SK-MEL-5 (cell line): ENCODE results near the gene KRT13. TPM values are rescaled to one million over a fixed set of nuclear protein-coding genes. Genes with fewer than 3 reads are reported as not detected.
A peak's percentile ranks its signal among the peaks of the same experiment; 100 is the strongest.
"Not testable (repeated sequence)": the region's sequence is repeated elsewhere in the genome, so short reads cannot be mapped to it uniquely, and the experiment has no call there.

Experiments
- DNase-seq: peaks from one replicate; pipeline ENCODE4 v3.0.0-alpha.2; 2016; ENCODE audit warnings: low read depth, low spot score
- in situ Hi-C: cut with HindIII; loops from 2 replicates; pipeline ENCODE4 v1.10.0; 2016; ENCODE audit warnings: low sequenced_read_pairs, high pct_unique_total_duplicates, low pct_unique_long_range_greater_than_20kb
- polyA plus RNA-seq, 2 experiments: library from polyadenylated mRNA; depleted of rRNA; stranded (reverse); fragments of >200 nt; gene quantifications; 2 replicates each; pipeline ENCODE4 v1.2.3, GENCODE V29; 2015
- total RNA-seq: library from RNA; depleted of rRNA; stranded (reverse); fragments of >200 nt; shearing (Covaris generic); gene quantifications from 2 replicates; pipeline ENCODE4 v1.2.3, GENCODE V29; 2014; rRNA removed

KRT13 gene
- not detected in 2 replicates for total RNA-seq
- not detected in 2 replicates for polyA plus RNA-seq (2015; cell fraction: cytosol; rRNA removed)
- polyA plus RNA-seq (2015; cell fraction: nucleus; rRNA removed): not detected in 2 replicates

GRCh38 chr17:41505007-41505808, at the start of gene KRT13:
Gene KRT13, minus strand, starts transcription at chr17:41505612. Its CDS starts 62 bp downstream, at chr17:41505550.
- DNase-seq: no peak
- in situ Hi-C loops: no loop called here

GRCh38 chr17:41553987-41554680, 48.7 kb upstream of the KRT13 start:
- in situ Hi-C loops: no loop called here
- no peak for DNase-seq

DNA sequence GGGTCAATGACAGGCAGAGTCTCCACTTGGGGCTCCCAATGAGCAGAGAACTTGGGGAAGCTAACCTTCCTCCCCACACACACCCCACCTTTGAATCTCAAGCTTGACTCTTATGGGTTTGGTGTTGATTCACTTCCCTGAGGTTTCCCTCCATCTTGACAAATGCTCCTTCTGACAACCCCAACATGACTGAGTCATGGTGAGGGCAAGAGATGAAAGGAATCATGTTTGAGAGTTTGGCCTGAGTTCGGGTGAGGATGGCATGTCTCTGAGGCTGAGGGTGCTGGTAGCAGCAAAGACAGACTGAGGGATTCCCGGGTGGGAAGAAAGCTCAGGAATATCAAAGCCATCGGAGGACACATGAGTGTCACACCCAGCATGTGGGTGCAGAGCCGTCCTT, 47.8 kb upstream of the KRT13 start:
- in situ Hi-C loops: no loop called here
- no peak for DNase-seq

- DNase-seq: no peak
- in situ Hi-C loops: no loop called here
Observed at GRCh38 chr17:41552455-41552854, 47.0 kb upstream of the KRT13 start.

GRCh38 chr17:41551365-41551764, 46.0 kb upstream of the KRT13 start:
- DNase-seq: no peak
- in situ Hi-C loops: no loop called here

GRCh38 chr17:41549596-41550039, 44.2 kb upstream of the KRT13 start:
- in situ Hi-C loops: no loop called here
- DNase-seq: no peak

DNA sequence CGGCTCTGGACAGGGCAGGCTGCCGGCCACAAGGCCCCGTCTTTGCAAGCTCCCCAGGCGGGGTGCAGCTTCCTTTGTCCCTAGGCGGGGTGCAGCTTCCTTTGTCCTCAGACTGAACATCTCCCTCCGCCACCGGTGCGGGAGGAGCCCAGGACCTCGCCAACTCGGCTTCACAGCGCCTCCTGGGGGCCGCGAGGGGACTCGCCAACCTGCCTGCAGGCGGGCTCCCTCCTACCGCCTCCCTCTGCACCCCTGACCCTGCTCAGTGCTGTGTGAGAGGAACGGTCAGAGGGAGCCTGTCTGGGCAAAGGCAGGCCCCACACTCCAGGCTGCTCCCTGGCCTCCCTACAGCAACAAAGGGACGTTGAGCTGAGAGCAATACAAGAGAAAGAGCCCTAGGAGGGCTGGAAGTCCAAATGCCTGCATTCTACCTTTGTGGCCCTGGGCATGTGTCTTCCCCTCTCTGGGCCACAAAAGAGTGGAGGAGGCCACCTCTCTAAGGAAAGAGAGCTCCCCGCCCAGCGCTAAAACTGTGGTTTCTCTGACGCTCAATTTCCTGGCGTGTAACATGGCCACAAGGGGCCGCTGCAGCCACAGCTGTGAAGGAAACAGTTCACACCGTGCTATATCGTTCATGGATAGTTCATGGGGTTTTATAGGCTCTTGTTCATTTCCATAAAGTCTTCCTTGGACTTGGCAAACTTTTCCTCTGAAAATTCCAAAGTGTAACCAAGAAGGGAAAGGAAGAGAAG, 43.6 kb upstream of the KRT13 start:
- in situ Hi-C loops: no loop called here
- DNase-seq: peak; percentile 83

DNA sequence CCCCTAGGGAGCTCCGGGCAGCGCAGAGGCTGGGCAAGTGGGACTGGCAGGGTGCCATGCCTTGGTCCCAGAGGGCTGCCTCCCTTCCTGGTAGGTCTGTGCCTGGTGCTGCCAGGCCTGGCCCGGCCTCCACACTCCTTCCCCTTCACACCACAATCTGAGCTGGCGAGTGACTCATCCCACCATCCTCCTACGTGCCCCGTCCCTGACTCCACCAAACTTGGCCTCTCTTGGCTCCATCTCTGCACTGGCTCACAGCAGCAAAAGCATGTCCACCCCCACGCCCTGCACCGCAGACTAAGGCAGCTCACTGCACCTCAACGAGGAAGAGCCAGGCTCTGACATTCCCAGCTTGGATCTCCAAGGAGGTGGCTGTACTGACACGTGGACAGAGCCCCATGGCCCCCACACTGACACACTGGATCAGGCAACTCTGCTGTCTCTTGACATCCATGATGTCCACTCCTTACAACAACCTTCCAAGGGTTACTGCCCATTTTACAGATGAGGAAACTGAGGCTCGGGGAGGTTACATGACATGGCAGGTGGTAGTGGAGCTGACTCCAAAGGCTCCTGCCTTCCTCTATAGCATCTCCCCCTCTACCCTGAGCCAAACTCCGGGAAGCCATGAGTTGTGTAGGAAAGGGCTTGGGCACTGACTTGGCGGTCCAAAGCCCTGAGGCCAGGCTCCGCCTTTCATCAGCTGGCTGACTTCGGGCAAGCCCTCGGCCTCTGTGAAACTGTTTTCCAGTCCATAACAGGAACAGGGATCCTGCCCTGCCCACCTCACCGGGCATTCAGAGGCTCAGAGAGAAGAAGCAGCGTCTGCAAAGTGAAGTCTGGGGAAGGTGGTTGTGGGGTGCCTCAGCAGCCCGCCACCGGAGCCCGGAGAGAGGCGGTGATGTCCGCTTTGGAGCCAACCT, 42.8 kb upstream of the KRT13 start:
- in situ Hi-C loops: no loop called here
- peak; percentile 34 for DNase-seq

GRCh38 chr17:41547378-41547841, 42.0 kb upstream of the KRT13 start:
- in situ Hi-C loops: no loop called here
- no peak for DNase-seq

DNA sequence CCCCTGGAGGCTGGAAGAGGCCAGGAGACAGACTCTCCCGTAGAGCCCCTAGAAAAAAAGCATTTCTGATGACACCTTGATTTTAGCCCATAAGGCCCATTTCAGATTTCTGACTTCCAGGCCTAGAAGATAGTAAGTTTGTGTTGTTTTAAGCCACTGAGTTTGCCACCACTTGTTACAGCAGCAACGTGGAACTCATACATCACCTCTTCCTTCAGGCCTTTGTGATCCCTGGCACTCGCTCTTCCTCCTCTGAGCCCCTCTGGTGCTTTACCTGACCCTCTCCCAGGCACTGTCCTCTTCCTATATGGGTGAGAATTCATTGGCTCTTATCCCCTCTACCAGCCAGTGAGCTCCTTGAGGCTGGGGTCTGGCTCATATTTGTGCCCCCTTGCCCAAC, 41.4 kb upstream of the KRT13 start:
- no peak for DNase-seq
- in situ Hi-C loops: no loop called here

DNA sequence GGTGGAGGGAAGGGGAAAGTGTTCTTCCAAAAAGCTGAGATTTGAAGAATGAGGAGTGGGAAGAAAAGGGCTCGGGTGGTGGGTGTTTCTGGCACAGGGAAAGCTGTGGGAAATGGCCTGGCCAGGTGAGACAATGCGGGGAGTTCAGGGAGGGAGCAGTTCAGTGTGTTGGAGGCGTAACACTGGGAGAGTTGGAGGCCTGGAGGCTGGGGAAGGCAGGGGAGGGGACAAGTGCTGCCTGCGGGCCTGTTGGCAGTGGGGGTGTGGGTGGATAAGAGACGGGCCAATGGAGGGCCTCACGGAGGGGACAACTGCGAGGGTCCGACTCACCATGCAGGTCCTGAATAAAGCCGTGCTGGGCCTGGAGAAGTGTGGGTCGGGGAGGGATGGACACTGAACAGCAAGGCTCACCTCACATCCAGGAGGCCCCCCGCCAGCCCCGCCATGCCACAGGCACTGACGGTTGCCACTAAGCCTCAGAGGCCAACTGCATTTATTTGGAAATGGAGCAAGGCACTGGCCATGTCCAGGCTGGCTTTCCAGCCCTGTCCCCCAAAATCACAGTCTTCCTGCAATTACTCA, 40.5 kb upstream of the KRT13 start:
- in situ Hi-C loops: no loop called here
- no peak for DNase-seq

- in situ Hi-C loops: no loop called here
- no peak for DNase-seq
Observed at GRCh38 chr17:41544935-41545334, 39.5 kb upstream of the KRT13 start.

GRCh38 chr17:41544491-41544892, 39.1 kb upstream of the KRT13 start:
- no peak for DNase-seq
- in situ Hi-C loops: no loop called here

- in situ Hi-C loops: not testable (repeated sequence)
Observed at GRCh38 chr17:41542786-41543185, 37.4 kb upstream of the KRT13 start.

DNA sequence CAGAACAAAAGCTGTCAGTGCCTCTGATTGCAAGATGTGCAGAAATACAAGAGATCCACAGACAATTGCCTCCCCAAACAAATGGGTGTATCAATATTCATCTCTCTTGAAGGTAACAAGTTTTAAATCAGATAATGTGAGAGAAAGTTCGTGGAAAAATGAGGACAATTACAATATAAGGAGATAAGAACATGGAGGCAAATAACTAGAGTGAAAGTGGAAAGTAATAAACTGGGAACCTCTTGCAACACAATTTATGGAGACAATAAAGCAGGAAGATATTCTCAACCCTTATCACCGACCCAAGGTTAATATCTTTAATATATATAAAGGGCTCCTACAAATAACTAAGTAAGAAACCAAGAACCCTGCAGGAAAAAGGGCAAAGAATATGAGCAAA, 36.9 kb upstream of the KRT13 start:
- in situ Hi-C loops: no loop called here
- DNase-seq: no peak

More at GRCh38 chr17:41542786-41543185, 37.4 kb upstream of the KRT13 start:
- not testable (repeated sequence) for DNase-seq

DNA sequence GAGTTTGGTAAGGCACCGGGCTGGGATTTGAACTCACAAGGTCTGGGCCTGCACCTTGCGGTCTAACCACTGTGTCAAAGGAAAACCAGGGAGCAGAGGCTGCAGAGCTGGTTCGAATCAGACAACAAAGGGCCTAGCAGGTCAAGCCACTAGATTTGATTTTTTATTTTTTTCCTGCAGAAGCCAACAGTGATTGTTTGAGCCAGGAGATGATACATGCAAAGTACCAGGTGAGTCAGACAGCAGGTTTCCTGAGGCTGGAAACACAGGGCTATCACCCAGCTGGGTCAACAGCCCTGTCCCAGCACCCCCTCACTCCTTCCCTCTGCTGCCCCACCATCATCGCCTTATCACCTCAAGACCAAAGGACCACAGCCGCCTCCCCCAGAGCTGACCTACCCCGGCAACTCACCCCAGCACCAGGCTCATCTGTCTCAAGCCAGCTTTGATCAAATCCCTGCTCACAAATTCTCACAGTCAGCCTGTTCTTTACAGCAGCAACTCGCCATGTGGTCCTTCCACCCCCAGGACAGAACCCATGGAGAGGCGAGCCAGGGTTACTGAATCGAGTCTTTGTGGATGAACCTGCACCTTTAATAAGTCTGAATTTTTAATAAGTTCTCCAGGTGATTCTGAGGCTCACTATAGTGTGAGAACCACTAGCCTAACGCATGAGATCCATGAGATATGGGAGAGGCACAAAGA, 35.7 kb upstream of the KRT13 start:
- in situ Hi-C loops: no loop called here

More for the DNA sequence above, 35.7 kb upstream of the KRT13 start:
- DNase-seq: no peak
